Left renal cortex interstitium (tissue), 4 donors: ENCODE measurements around the gene TMEM260. TPM values are rescaled to one million over a fixed set of nuclear protein-coding genes. Genes with fewer than 3 reads are reported as not detected.
"Not testable (repeated sequence)": the region's sequence is repeated elsewhere in the genome, so short reads cannot be mapped to it uniquely, and the experiment has no call there.

Source experiments
- DNase-seq, 4 donors: peaks; one replicate each; pipeline ENCODE4 v3.0.0-alpha.2; 2013; ENCODE audit warnings: low read depth in 4 of 4, low spot score in 2 of 4, missing footprints in 1 of 4
- polyA plus RNA-seq, 4 donors: library from polyadenylated mRNA; unstranded; fragments of 120-200 nt; gene quantifications; one replicate each; pipeline ENCODE4 v1.2.1, GENCODE V29; 2013; ENCODE audit not compliant: insufficient read length in 4 of 4

Gene TMEM260
- polyA plus RNA-seq, 4 donors = 27.3 to 39.8 (median 31.8) TPM

DNA sequence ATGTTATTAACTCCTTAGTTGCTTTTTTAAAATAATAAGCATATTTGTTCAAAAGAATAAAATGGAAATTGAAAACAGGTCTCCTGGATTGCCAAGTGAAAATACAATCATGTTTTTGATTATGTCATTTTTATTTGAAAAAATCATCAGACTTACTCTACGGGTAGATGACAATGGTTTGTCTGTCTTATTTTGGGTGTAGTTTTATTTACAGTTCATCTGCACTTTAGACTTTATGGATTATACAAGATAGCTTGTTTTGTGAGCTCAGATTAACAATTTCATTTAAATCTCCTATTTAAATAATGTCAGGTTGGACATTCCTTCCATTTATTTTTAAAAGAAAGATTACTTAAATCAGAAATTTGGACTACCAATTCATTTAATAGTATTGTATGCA, 14.8 kb downstream of the TMEM260 start:
- DNase-seq = no peak

DNA sequence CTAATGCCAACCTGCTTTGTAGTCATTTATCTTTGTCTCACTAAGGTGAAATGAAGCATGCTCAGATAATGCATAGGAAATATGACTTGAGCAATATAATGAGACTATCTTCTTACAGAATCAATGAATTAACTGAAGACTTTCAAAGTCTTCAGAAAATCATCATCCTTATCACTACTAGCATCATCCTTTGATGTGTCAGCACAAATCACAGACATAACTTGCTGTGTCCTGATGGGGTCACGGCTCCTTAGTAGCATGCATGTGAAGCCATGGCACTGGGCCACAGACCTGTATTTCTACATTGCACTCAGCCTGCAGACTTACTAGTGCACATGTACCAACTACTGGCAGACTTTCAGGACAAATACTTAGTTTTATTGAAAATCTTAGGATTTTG, 18.9 kb downstream of the TMEM260 start:
- DNase-seq = no peak

DNA sequence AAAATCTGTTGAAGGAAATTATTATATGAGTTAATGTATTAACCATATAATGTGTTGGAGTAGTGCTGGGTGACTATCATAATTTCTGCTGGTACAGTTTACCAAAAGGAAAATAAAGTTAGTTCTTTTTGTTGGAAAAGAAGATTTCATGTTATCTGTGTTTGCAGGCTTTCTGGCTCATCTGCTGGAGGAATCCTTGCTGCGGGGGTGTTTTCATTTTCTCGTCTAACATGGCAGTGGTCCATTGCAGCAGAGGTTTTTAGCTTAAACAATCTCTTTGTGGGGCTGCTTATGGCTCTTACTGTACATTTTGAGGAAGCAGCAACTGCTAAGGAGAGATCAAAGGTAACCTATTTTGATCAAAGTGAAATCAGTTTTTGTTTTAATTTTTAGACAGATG, 24.1 kb downstream of the TMEM260 start:
- DNase-seq = no peak

DNA sequence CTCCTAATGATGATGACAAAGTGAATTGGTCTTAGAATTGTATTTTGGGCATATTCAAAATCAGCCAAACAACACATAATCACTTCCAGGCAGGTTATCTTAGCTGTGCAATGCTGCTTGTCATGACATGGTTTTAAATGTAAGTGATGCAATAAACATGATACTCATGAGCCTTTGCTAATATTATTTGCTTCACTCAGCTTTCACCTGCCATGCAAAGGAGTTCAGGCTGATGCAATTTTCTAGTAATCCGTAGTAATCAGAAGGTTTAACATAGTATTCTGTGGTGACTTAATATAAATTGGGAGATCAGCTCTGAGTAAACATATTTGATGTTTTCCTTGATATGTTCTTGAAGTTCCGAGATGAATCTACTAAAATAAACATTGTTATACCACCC, 29.1 kb downstream of the TMEM260 start:
- DNase-seq = no peak

DNA sequence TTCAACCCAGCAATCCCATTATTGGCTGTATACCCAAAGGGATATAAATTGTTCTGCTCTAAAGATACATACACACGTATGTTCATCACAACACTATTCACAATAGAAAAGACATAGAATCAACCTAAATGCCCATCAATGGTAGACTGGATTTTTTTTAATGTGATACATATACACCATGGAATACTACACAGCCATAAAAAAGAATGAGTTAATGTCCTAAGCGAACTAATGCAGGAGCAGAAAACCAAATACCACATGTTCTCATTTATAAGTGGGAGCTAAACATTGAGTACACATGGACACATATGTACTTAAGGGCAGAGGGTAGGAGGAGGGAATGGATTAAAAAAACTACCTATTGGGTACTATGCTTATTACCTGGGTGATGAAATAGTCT, 32.1 kb downstream of the TMEM260 start:
- not testable (repeated sequence) for DNase-seq

DNA sequence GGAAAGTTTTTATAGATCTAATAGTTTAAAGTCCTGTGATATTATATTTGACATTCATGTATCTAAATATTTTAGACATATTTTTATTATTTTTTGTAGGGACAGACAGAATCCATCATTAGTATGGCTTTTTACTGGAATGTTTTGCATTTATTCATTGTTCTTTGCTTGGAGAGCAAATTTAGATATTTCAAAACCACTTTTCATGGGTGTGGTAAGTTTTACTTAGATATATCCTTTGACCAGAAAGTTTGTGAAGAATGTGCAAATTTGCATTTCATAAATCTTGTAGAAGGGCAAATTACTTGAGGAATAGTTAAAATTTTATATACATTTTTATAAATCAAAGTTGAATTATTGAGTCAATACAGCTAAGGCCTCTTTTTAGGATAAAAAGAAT, 37.5 kb downstream of the TMEM260 start:
- DNase-seq = no peak

DNA sequence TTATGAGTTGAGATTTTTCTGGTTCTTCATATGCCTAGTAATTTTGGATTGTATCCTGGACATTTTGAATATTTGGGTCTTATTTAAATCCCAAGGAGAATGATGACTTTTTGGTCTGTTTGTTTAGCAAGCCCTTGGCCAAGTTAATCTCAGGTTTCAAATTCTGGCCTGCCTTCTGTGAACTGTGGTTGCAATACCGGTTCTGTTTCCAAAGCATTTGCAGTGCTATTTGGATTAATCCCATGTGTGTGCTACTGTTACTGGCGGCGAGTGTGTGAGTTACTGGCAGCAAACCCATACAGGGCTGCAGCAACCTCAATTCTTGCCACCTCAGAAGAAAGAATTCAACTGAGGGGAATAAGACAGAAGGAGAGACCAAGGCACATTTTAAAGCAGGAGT, 51.1 kb downstream of the TMEM260 start:
- DNase-seq = no peak

DNA sequence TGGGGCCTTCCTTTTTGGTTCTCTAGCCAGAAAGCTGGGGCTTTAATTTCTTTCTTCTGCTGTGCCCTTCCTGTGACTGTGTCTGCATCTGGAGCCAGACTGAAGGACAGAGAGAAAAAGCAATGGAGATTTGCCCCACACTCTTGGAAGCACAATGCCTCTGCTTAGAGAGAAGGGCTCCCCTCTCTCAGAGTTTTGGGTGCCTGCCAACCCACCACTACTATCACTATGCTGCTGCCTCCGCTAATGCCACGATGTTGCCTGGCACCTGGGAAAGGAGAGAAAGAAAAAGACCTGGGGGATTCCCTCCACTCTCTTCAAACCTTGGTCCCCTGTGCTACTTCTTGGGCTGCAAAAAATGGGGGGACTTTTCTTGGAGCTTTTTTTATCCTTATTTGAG, 52.6 kb downstream of the TMEM260 start:
- no peak for DNase-seq

DNA sequence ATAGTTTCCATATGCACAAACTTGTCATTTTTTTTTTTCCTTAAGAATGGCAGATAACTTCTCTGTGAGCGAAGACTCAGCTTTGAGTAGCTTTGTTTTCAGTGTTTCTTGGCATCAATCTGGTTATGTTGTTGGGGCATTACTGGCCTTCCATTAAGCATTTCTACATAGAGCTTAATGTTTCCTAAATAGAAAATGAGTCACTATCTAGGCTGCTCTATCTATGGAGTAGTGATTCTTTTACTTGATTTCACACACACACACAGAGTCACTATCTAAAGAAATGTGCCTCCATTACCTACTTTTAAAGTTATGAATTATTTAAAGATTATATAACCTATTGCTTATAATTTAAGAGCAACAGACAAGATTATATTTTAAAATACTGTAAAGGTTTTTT, 53.9 kb downstream of the TMEM260 start:
- no peak for DNase-seq

DNA sequence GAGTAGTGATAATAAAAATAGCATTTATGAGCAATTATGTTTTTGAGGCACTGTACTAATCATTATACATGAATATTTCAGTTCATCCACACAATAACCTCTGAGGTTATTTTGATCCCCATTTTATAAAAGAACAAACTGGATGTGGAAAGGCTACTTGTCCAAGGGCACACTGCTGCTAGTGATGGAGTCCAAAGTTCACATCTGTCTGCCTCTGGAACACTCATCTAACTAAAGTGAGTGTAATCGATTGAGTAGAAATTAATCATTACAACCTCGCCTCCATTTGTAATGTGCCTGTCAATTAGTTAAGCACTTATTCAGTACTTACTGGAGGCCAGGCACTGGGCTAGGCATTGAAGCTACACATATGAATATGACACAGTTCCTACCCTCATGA, 55.4 kb downstream of the TMEM260 start:
- DNase-seq = no peak

DNA sequence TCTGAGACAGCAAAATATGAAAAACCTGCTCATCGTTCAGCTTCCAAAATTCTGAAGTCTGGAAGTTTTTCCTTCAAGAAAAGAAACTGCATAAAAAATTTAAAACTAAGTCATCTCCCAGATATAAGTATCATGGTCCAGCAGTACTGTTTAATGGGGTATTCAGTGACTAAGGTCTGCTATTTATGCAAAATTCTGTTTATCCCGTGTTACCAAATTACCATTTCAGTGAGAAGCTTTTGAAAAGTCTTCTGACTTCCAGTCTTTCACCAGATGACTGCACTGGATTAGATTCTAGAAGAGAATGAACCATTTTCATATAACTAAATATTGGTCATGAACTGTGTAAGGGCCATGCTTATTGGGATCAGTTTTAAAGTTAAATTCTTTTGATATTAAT, 67.9 kb downstream of the TMEM260 start:
- DNase-seq = no peak

DNA sequence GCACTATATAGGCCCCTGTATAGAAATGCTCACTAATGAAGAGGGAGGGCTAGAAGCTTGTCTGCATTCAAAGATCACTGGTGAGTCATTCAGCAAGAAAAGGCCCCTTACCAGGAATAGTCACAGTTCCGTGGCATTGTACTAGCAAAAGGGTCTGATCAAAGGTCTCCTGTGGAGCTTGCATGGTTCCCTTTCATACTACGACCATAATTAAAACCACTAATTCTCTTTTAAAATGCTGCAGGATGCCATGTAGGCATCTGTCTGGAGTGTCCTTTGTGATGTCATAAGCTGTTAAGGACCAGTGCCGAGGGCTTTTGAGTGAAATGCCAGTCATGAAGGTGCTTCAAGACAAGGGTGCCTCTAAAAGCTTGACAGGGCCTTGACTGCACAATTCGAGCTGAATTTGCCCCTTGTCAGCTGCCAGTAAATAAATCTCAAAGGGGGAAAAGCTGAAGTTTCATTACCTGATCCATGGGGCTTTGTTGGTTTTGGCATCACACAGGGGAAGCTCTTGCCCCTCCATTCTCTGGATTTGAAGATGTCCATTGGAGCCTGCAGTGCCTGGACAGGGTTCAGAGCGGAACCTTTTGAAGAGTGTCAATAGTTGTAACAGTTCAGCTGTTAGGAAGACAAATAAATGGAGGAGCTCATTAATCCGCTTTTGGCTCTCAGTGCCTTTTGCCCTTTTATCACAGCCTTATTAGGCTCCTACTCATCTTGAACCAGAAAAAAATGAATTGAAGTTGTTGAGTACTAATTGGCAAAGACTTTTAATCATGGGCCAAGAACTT, 69.1 kb downstream of the TMEM260 start:
- DNase-seq = no peak

DNA sequence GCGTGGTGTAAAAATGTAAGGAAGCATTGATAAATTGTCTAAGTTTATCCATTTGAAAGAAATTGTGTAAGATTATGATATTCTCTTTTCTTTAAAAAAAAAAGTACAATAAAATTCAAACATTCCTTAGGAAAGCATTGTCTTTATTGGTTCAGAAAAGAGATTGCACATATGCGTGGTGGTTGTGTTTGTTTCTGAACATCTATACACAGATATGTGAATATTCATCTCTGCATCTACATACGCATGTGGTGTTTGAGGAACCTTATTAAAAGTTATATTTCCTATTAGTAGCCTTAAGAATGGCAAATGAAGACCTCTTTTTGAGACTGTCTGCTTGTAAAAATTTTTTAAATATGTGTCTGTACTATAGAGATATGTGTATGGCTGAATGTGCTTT, 69.8 kb downstream of the TMEM260 start:
- DNase-seq = no peak

DNA sequence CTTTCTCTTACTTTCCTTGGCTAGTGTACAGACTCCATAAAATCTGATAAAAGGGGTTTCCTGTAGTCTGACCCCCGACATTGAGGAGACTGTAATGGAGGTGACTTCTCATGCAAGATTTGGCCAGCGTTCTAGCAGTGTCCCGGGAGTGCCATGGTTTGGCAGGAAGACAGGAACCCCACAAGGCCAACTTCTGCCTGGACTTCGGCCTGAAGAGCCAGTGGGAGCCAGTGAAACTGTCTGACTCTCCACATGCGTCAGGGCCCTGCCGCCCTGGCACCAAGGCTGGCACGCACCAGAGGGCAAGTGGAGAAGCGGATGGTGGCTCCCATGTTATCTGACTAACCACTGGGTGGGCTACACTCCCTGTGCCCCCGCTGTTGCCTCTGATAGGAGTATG, 70.5 kb downstream of the TMEM260 start:
- DNase-seq = no peak

DNA sequence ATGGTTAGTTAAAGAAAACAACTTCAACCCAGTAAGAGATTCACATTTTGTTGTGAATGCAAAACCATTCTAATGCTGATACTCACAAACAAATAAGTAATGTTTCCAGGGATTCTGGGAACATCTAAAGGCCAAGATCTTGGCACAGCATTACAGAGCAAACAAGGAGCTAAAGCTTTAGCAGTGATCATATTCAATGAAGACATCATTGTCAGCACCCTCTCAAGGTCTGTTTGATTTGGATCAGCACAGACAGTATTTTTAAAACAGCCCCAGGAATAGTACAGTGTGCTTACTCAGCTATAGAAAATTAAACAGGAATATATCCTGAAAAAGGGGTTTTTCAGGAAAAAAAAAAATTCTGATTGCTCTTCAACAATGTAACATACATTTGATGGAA, 71.4 kb downstream of the TMEM260 start:
- no peak for DNase-seq

DNA sequence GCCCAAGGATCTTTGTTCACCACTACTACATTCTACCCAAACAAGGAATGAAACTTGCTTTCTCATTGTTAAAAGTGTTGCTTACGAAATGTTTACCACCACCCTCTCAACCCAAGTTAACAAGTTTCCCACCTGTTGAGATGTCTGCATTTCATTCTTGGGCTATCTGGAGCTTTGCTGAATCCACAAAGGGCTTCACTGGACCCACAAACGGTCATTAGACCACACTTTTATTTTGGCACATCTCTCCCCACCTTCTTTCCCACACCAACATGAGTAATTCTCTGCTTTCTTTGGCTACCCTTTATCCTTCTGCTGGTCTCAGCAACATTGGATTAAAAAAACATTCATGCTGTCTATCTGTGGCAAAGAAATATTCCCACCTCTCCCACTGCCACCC, 78.0 kb downstream of the TMEM260 start:
- no peak for DNase-seq

DNA sequence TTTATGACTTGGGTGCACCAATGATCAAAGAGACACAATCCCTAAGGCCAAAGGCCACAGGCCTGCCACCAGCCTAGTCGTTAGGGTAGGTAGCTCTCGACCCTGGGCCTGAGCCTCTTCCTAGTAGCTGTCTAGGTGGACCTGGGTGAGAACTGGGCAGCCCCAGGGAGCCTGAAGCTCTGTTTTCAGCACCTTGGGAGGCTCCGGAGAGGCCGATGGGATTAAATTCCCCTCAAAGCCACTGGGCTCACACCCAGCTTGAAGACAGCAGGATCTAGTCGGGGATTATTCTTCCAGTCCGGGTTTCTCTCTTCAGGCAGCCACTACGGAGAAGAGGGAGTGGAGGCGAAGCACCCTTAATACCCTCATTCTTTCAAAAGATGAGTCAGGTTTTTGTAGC, 79.8 kb downstream of the TMEM260 start:
- no peak for DNase-seq

DNA sequence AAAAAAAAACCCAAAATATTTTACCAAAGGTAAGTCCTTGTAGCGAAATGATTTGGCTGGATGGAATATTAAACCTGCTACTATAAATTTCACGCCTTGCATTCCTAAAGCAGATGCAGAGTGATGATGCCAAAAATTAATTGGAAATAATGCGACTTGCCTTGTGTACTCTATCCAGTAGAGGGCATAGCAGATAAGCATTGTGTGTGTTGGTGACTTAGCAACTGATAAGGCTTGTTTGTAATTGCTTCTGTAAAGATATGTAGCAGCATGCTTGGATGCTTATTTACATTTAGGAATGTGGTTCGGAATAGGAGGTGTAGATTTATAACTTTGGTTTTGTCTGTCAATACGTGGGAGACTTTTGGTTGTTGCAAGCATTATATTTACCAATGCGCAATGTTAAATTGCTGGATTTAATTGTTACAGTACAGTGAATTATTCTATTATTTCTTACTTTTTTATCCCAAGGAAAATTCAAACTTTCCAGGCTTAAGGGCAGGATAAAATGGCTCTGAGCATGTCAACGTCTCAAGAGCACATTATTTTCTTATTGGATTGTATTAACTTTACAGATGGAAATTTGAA, 80.5 kb downstream of the TMEM260 start:
- DNase-seq = peak in 1 of 4 donors; percentile 28

DNA sequence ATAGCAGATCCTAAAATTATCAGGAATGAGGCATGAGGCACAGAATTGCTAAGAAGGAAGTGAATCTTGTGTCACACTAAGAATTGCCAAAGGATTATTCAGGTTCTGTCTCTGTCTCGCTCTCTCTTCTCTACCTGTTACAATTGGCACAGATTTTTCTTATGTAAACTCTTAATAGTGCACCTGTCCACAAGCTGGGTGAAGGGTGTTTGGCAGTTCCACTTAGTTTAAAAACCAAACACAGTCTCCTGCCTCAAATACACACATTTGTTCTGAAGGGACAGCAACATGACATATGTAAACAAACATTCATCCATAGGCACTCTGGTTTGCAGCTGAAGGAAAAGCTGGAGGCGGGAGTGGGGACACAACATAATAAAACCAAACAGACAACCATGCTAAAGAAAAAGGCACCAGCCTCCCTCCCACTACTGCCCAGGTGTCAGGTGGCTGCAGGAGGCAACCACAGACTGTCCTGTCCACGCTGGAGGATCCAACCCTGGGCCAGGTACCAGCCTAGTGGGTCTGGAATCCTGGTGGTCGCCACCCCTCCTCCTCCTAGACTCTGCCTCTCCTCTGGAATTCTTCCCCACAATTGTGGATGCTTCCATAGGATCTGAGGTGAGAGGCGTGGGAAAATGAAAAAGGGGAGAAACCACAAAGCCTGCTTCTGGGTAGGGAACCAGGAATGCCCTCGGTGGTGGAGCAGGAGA, 81.2 kb downstream of the TMEM260 start:
- DNase-seq = no peak

DNA sequence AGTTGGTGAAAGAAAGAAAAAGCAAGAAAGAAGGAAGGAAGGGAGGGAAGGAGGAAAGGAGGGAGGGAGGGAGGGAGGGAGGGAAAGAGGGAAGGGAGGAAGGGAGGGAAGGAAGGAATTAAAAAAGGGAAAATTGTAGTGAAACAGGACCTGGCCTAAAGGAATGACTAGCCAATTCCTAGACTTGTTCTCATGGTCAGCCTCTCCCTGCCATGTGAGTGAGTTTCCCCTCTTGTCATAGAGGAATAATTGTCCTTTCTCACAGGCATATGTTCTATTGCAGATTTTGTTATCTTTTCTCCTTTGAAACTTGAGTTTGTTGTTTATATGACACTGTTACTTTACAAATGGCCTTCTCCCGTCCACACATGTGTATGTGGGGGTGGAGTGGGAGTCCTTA, 81.9 kb downstream of the TMEM260 start:
- no peak for DNase-seq

DNA sequence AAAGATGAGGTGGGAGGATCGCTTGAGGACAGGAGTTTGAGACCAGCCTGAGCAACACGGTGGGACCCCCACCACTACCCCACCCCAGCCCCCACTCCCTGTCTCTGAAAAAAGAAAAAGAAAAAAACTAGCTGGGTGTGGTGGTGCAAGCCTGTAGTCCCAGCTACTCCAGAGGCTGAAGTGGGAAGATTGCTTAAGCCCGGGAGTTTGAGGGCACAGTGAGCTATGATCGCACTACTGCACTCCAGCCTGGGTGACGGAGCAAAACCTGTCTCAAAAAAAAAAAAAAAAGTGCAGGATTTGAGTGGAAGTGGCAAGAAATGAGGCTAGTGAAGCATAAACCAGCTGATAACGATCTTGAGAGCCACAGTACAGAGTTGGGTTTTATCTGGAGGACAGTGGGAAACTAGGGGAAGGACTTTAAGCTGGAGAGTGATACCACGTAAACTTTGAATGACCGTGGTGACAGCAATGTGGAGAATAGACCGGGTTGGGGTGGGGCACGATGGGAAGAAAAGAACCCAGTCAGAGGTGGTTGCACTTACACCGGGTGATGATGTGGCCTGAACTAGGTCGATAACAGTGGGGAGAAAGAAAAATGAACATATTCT, 85.3 kb downstream of the TMEM260 start:
- DNase-seq = no peak

DNA sequence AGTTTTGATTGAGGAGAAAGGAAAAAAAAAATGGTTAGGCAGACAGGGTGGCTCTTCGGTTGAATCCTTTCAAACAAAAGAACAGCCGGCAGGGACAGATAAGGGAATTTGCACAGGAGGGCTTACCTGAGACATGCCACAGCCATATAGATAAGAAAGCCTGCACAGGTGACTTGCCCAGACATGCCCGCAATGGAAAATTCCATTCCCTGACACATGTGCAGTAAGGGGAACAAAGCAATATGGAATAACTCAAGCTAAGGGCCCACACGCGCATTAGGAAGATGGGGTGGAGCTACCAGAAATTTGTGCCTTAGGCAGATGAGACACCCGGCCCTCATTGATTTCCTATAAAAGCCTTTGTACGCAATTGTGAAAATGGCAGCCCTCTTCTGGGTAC, 86.7 kb downstream of the TMEM260 start:
- DNase-seq = no peak
